Thymus (tissue), 11 donors: ENCODE data around the gene ADAMTS9. TPM values are rescaled to one million over a fixed set of nuclear protein-coding genes. Genes with fewer than 3 reads are reported as not detected.

ENCODE experiments used
- DNase-seq, 9 donors: peaks; one replicate each; pipeline ENCODE4 v3.0.0-alpha.2; 2013; ENCODE audit warnings: low spot score in 9 of 9, low read depth in 6 of 9, missing footprints in 1 of 9
- H3K27ac ChIP-seq, 2 donors: one replicate each; pipeline ENCODE4 v1.5.1; 2013; ENCODE audit warnings: control low read depth in 1 of 2, low read depth in 1 of 2, low read length in 1 of 2, mild to moderate bottlenecking in 1 of 2, moderate library complexity in 1 of 2
- H3K27me3 ChIP-seq, 2 donors: one replicate each; pipeline ENCODE4 v1.5.1; 2013; ENCODE audit warnings: low read length in 1 of 2; ENCODE audit not compliant: control insufficient read depth in 2 of 2, insufficient read depth in 1 of 2
- H3K36me3 ChIP-seq, 2 donors: one replicate each; pipeline ENCODE4 v1.5.1; 2013; ENCODE audit warnings: low read length in 1 of 2, mild to moderate bottlenecking in 1 of 2, moderate library complexity in 1 of 2; ENCODE audit not compliant: control insufficient read depth in 2 of 2, insufficient read depth in 2 of 2
- H3K4me1 ChIP-seq, 2 donors: one replicate each; pipeline ENCODE4 v1.5.1; 2013; ENCODE audit warnings: low read length in 2 of 2; ENCODE audit not compliant: control insufficient read depth in 2 of 2, insufficient read depth in 2 of 2
- H3K4me3 ChIP-seq, 2 donors: one replicate each; pipeline ENCODE4 v1.5.1; 2013; ENCODE audit warnings: low read length in 2 of 2, control low read depth in 1 of 2, mild to moderate bottlenecking in 1 of 2
- H3K9me3 ChIP-seq, 2 donors: one replicate each; pipeline ENCODE4 v1.5.1; 2013; ENCODE audit warnings: low read length in 1 of 2, mild to moderate bottlenecking in 1 of 2; ENCODE audit not compliant: control insufficient read depth in 2 of 2, insufficient read depth in 1 of 2
- WGBS: extraction: QIAGEN DNeasy Blood & Tissue Kit; methylation state at CpG from one replicate; pipeline ENCODE4 v1.1.7; 2013; 5-methylcytosine and 5-hydroxymethylcytosine counted together
- polyA plus RNA-seq: library from polyadenylated mRNA; stranded (reverse); fragments of 200-250 nt; gene quantifications from one replicate; pipeline ENCODE4 v1.2.3, GENCODE V29; 2013
- total RNA-seq: library from RNA; stranded (reverse); fragments of 120-200 nt; gene quantifications from one replicate; pipeline ENCODE4 v1.2.4, GENCODE V29; 2013
- donor health status: healthy.

The ADAMTS9 gene
- total and polyA plus RNA-seq, 2 donors: 3.7 to 8.0 TPM

DNA sequence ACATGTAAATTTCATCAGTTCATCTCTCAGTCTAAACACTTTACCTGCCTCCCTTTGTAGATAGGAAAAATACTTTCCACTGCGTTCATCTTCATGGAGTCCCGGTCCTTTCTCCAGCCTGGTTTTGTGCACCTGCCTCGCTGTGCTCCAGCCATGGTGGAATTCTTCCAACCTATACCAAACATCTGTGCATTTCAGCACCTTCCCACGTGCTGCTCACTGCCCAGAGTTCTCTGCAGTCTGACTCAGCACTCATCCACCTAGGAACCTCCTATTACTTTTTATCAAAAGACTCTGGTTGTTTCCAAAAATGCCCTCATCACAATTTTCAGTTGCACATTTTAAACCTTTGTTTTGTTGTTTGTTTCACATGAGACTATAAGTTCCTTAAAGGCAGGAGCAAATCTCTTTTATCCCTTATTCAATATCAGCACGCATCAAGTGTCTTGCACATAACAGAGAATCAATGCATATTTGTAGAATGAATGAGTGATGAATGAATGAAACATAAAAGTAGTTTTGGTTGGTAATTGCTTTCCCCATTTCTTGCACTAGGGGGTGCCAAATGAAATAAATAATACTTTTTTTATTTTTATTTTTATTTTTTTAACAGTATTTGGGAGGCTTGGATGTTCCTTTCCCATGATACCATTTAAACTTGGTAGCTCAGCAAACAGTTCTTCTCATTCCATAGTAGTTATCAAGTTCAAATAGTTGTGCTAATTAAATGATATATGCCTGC lies 30.2 kb upstream of the ADAMTS9 start:
- Histone ChIP-seq H3K4me1 (no peaks in the 10 kb centered on the region), H3K27me3 (no peaks in the 10 kb centered on the region), H3K9me3 (no peaks in the 10 kb centered on the region), H3K36me3 (no peaks in the 10 kb centered on the region), H3K4me3 (no peak overlapping the region), H3K27ac (no peak overlapping the region)
- DNase-seq: no peak
- WGBS: 75% methylated on average over 5 of the region's 5 CpGs

DNA sequence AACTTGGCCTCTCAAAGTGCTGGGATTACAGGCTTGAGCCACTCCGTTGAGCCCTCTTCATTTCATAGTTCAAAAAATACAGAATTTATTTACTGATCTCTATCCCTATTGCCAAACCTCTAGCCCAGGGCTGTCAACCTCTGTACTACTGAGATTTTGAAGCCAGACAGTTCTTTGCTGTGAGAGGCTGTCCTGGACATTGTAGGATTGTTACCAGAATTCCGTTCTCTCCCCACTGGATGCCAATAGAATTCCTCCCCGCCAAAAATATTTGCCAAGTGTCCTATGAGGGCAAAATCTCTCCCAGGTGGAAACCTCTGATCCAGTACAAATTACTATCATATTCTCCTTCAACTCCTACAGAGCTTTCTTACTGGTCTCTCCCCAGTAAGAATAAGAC lies 29.6 kb upstream of the ADAMTS9 start:
- no peak overlapping the region for H3K4me3 ChIP-seq
- no peak for DNase-seq
- H3K9me3 ChIP-seq: no peaks in the 10 kb centered on the region
- no peaks in the 10 kb centered on the region for H3K27me3 ChIP-seq
- WGBS: 93% methylated on average over 3 of the region's 3 CpGs
- H3K36me3 ChIP-seq: no peaks in the 10 kb centered on the region
- no peak overlapping the region for H3K27ac ChIP-seq
- no peaks in the 10 kb centered on the region for H3K4me1 ChIP-seq

- no peak for DNase-seq
- Histone ChIP-seq H3K27me3 (no peaks in the 10 kb centered on the region), H3K36me3 (no peaks in the 10 kb centered on the region), H3K9me3 (no peaks in the 10 kb centered on the region), H3K27ac (no peak overlapping the region), H3K4me1 (no peaks in the 10 kb centered on the region), H3K4me3 (no peak overlapping the region)
- 92% methylated on average over 8 of the region's 8 CpGs for WGBS
These were observed 28.4 kb upstream of the ADAMTS9 start for GRCh38 chr3:64716110-64716710.

- H3K36me3 ChIP-seq: no peaks in the 10 kb centered on the region
- no peaks in the 10 kb centered on the region for H3K9me3 ChIP-seq
- DNase-seq: no peak
- no peak overlapping the region for H3K27ac ChIP-seq
- no peak overlapping the region for H3K4me3 ChIP-seq
- no peaks in the 10 kb centered on the region for H3K27me3 ChIP-seq
- H3K4me1 ChIP-seq: no peaks in the 10 kb centered on the region
- WGBS: 87% methylated on average over 9 of the region's 9 CpGs
These were observed 27.6 kb upstream of the ADAMTS9 start for GRCh38 chr3:64715211-64715982.

DNA sequence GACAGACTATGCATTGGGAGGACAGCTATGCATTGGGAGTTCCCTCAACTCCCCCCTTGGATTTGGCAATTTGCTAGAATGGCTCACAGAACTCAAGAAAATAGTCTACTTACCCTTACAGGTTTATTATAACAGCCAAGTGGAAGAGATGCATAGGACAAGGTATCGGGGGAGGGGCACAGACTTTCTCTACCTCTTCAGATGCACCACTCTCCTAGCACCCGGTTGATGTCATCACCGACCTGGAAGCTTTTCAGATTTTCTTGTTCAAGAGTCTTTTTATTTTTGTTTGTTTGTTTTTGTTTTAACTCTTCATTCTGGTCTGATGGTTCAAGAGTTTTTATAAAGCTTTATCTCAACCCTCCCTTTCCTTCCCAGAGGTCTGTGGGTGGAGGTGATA lies 20.7 kb upstream of the ADAMTS9 start:
- no peaks in the 10 kb centered on the region for H3K9me3 ChIP-seq
- no peak overlapping the region for H3K27ac ChIP-seq
- H3K27me3 ChIP-seq: no peaks in the 10 kb centered on the region
- WGBS: 88% methylated on average over 3 of the region's 3 CpGs
- no peaks in the 10 kb centered on the region for H3K36me3 ChIP-seq
- H3K4me1 ChIP-seq: no peaks in the 10 kb centered on the region
- no peak overlapping the region for H3K4me3 ChIP-seq
- no peak for DNase-seq

- DNase-seq: no peak
- Histone ChIP-seq H3K27me3 (no peaks in the 10 kb centered on the region), H3K4me3 (no peak overlapping the region), H3K4me1 (no peaks in the 10 kb centered on the region), H3K9me3 (no peaks in the 10 kb centered on the region), H3K27ac (no peak overlapping the region), H3K36me3 (no peaks in the 10 kb centered on the region)
- WGBS: 87% methylated on average over 2 of the region's 2 CpGs
These were observed 18.1 kb upstream of the ADAMTS9 start for GRCh38 chr3:64705946-64706345.

DNA sequence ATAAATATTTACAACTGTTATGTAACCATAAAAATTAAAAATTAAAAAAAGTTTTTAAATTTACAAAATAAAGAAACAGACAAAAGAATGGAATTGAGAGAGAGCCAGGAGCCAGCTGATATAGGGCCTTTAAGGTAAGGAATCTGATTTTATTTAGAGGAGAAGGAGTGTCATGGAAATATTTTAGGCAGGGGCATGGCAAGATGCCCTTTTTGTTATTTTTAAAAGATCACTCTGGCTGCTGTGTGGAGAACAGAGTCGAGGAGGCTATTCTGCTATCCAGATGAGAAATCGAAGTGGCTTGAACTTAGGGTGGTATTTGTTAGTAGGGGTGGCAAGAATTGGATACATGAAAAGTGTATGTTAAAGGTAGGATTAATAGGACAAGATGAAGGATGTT lies 9.1 kb upstream of the ADAMTS9 start:
- H3K4me1 ChIP-seq: no peaks in the 10 kb centered on the region
- WGBS: 91% methylated on average over 2 of the region's 2 CpGs
- no peak overlapping the region for H3K27ac ChIP-seq
- H3K4me3 ChIP-seq: no peak overlapping the region
- H3K9me3 ChIP-seq: no peaks in the 10 kb centered on the region
- no peaks in the 10 kb centered on the region for H3K27me3 ChIP-seq
- DNase-seq: no peak
- H3K36me3 ChIP-seq: no peaks in the 10 kb centered on the region

- no peaks in the 10 kb centered on the region for H3K4me1 ChIP-seq
- WGBS: 98% methylated on average over 2 of the region's 2 CpGs
- no peaks in the 10 kb centered on the region for H3K9me3 ChIP-seq
- no peak overlapping the region for H3K4me3 ChIP-seq
- DNase-seq: no peak
- peaks cover 0 to 7% of the 10 kb centered on the region in 2 donors for H3K27me3 ChIP-seq
- no peak overlapping the region for H3K27ac ChIP-seq
- no peaks in the 10 kb centered on the region for H3K36me3 ChIP-seq
These were observed 6.3 kb upstream of the ADAMTS9 start for GRCh38 chr3:64694114-64694513.

GRCh38 chr3:64693031-64693430 lies 5.2 kb upstream of the ADAMTS9 start:
- DNase-seq: no peak
- no peak overlapping the region for H3K4me3 ChIP-seq
- 69% methylated on average over 3 of the region's 3 CpGs for WGBS
- no peaks in the 10 kb centered on the region for H3K36me3 ChIP-seq
- H3K9me3 ChIP-seq: no peaks in the 10 kb centered on the region
- no peaks in the 10 kb centered on the region for H3K4me1 ChIP-seq
- H3K27ac ChIP-seq: no peak overlapping the region
- H3K27me3 ChIP-seq: peaks cover 6 to 17% of the 10 kb centered on the region in 2 donors
